A673 (cell line): ENCODE data around the gene CDH12. TPM values are rescaled to one million over a fixed set of nuclear protein-coding genes. Genes with fewer than 3 reads are reported as not detected.

ENCODE experiments used
- BruUV-seq: library from RNA; stranded (reverse); fragments of 400-500 nt; replicated peaks from 2 replicates; lab custom pipeline; 2021; lab: Mats Ljungman, UMichigan
- CTCF ChIA-PET: fragments of 300-600 bp; sonication (Branson Sonifier 250); formaldehyde crosslinking; loops from one replicate; lab custom pipeline; 2022; ENCODE audit warnings: antibody characterized with exemption; lab: Charles Lee
- POLR2A ChIA-PET: fragments of 300-600 bp; sonication (Branson Sonifier 250); formaldehyde crosslinking; loops from one replicate; lab custom pipeline; 2022; ENCODE audit warnings: antibody characterized with exemption; ENCODE audit not compliant: low non-redundant PET; lab: Charles Lee
- DNase-seq: peaks from one replicate; pipeline ENCODE4 v3.0.0-alpha.2; 2015; ENCODE audit warnings: low spot score
- H3K27ac ChIP-seq: fragments of 200-600 bp; sonication (generic); 2 replicates; pipeline ENCODE4 v1.5.1; 2016; ENCODE audit warnings: mixed run types, low read depth, mild to moderate bottlenecking, mixed read lengths, antibody characterized with exemption, low read length; ENCODE audit not compliant: poor library complexity, severe bottlenecking
- H3K27me3 ChIP-seq: fragments of 200-600 bp; sonication (generic); replicated peaks from 2 replicates; pipeline ENCODE4 v1.6.1; 2017; ENCODE audit warnings: mixed run types, low read depth, mild to moderate bottlenecking, mixed read lengths, antibody characterized with exemption, low read length; ENCODE audit not compliant: insufficient read depth, poor library complexity
- H3K36me3 ChIP-seq: fragments of 200-600 bp; sonication (generic); 2 replicates; pipeline ENCODE4 v1.6.1; 2016; ENCODE audit warnings: mixed run types, mild to moderate bottlenecking, mixed read lengths, antibody characterized with exemption, low read length; ENCODE audit not compliant: insufficient read depth, poor library complexity, severe bottlenecking
- H3K4me1 ChIP-seq: fragments of 200-600 bp; sonication (generic); 2 replicates; pipeline ENCODE4 v1.6.1; 2017; ENCODE audit warnings: mixed run types, mild to moderate bottlenecking, mixed read lengths, antibody characterized with exemption, low read length; ENCODE audit not compliant: insufficient read depth, poor library complexity, severe bottlenecking
- H3K4me3 ChIP-seq: fragments of 200-600 bp; sonication (generic); 2 replicates; pipeline ENCODE4 v1.5.1; 2016; ENCODE audit warnings: low read depth, mixed run types, mild to moderate bottlenecking, mixed read lengths, low read length; ENCODE audit not compliant: poor library complexity, severe bottlenecking
- H3K9me3 ChIP-seq: fragments of 200-600 bp; sonication (generic); 2 replicates; pipeline ENCODE4 v1.6.1; 2016; ENCODE audit warnings: mixed run types, low read depth, mild to moderate bottlenecking, mixed read lengths, antibody characterized with exemption, low read length; ENCODE audit not compliant: poor library complexity, severe bottlenecking
- CTCF ChIP-seq: fragments of 300-800, 200-600 bp; sonication (generic); conservative IDR thresholded peaks from 2 replicates; pipeline ENCODE4 v1.5.1; 2017; ENCODE audit warnings: low read depth, mild to moderate bottlenecking, antibody characterized with exemption, low read length, moderate library complexity, mixed read lengths
- EZH2 ChIP-seq: fragments of 200-600 bp; sonication (generic); IDR thresholded peaks from 2 replicates; pipeline ENCODE4 v1.6.1; 2017; ENCODE audit warnings: borderline replicate concordance, low read depth, mild to moderate bottlenecking, mixed read lengths, antibody characterized with exemption, low read length; ENCODE audit not compliant: poor library complexity, severe bottlenecking
- intact Hi-C: fragments of 100-400 bp; cut with micrococcal nuclease; formaldehyde crosslinking; loops from one replicate; pipeline ENCODE4 v1.10.0; 2022; ENCODE audit not compliant: unreplicated experiment
- total RNA-seq: library from RNA; stranded (reverse); gene quantifications from 2 replicates; pipeline ENCODE4 v1.2.3, GENCODE V29; 2021

Gene CDH12
- total RNA-seq, 1 experiment from 2014 or later, result 39.5 TPM

GRCh38 chr5:22577006-22577405 is 276.1 kb downstream of the CDH12 start:
- POLR2A ChIA-PET, result interaction anchor here (0.6 kb wide), 1 partner anchor 1003 kb away, joined by 4 read pairs; no protein-coding TSS in a partner anchor
- TF ChIP-seq EZH2 (no peak), CTCF (no peak)
- Histone ChIP-seq H3K36me3 (no peaks in the 10 kb centered on the region), H3K27me3 (no peaks in the 10 kb centered on the region), H3K4me1 (no peaks in the 10 kb centered on the region), H3K4me3 (no peak overlapping the region), H3K9me3 (no peaks in the 10 kb centered on the region), H3K27ac (no peak overlapping the region)
- intact Hi-C loops, result no loop called here
- no TSS peak for BruUV-seq
- DNase-seq, result no peak
- CTCF ChIA-PET, result no interaction called here

- DNase-seq, result no peak
- Histone ChIP-seq H3K27me3 (no peaks in the 10 kb centered on the region), H3K4me1 (no peaks in the 10 kb centered on the region), H3K27ac (no peak overlapping the region), H3K9me3 (no peaks in the 10 kb centered on the region), H3K36me3 (no peaks in the 10 kb centered on the region), H3K4me3 (no peak overlapping the region)
- CTCF ChIA-PET, result no interaction called here
- intact Hi-C loops, result no loop called here
- POLR2A ChIA-PET, result no interaction called here
- TF ChIP-seq EZH2, result no peak
- no peak for TF ChIP-seq CTCF
- no TSS peak for BruUV-seq
Measured at GRCh38 chr5:22572941-22573340, 280.2 kb downstream of the CDH12 start.

GRCh38 chr5:22567983-22568382 is 285.2 kb downstream of the CDH12 start:
- Histone ChIP-seq H3K4me3 (no peak overlapping the region), H3K27me3 (no peaks in the 10 kb centered on the region), H3K27ac (no peak overlapping the region), H3K9me3 (no peaks in the 10 kb centered on the region), H3K4me1 (no peaks in the 10 kb centered on the region), H3K36me3 (no peaks in the 10 kb centered on the region)
- no peak for DNase-seq
- no TSS peak for BruUV-seq
- TF ChIP-seq EZH2, result no peak
- TF ChIP-seq CTCF, result no peak
- POLR2A ChIA-PET, result no interaction called here
- intact Hi-C loops, result no loop called here
- CTCF ChIA-PET, result no interaction called here
